Parathyroid adenoma (tissue), 2 donors: ENCODE results near the gene KRTAP21-1.
"Not testable (repeated sequence)": the region's sequence is repeated elsewhere in the genome, so short reads cannot be mapped to it uniquely, and the experiment has no call there.

Experiments
- H2AFZ ChIP-seq: fragments of 300-600 bp; sonication (generic); one replicate; pipeline ENCODE4 v1.7.0; 2017; ENCODE audit warnings: antibody characterized with exemption, mild to moderate bottlenecking
- H3K27ac ChIP-seq: fragments of 300-600 bp; sonication (generic); one replicate; pipeline ENCODE4 v1.7.0; 2017
- H3K27me3 ChIP-seq: fragments of 300-600 bp; sonication (generic); one replicate; pipeline ENCODE4 v1.7.0; 2017; ENCODE audit warnings: low read length; ENCODE audit not compliant: control insufficient read depth, insufficient read depth
- H3K36me3 ChIP-seq: fragments of 300-600 bp; sonication (generic); one replicate; pipeline ENCODE4 v1.7.0; 2017; ENCODE audit warnings: low read length; ENCODE audit not compliant: control insufficient read depth, insufficient read depth
- H3K4me1 ChIP-seq: fragments of 300-600 bp; sonication (generic); one replicate; pipeline ENCODE4 v1.7.0; 2017; ENCODE audit warnings: control low read depth
- H3K4me2 ChIP-seq: fragments of 300-600 bp; sonication (generic); one replicate; pipeline ENCODE4 v1.7.0; 2017; ENCODE audit warnings: low read length
- H3K4me3 ChIP-seq: fragments of 300-600 bp; sonication (generic); one replicate; pipeline ENCODE4 v1.7.0; 2017; ENCODE audit warnings: low read depth, low read length
- H3K79me2 ChIP-seq: fragments of 300-600 bp; sonication (generic); one replicate; pipeline ENCODE4 v1.7.0; 2017; ENCODE audit warnings: control low read depth
- H3K9ac ChIP-seq: fragments of 300-600 bp; sonication (generic); one replicate; pipeline ENCODE4 v1.7.0; 2017; ENCODE audit warnings: mild to moderate bottlenecking
- H3K9me3 ChIP-seq: fragments of 300-600 bp; sonication (generic); one replicate; pipeline ENCODE4 v1.7.0; 2017; ENCODE audit warnings: low read length; ENCODE audit not compliant: control insufficient read depth
- CTCF ChIP-seq: fragments of 300-600 bp; sonication (generic); IDR thresholded peaks from one replicate; pipeline ENCODE4 v1.7.0; 2017; ENCODE audit warnings: antibody characterized with exemption, mild to moderate bottlenecking
- donor health status: primary hyperparathyroidism.

Gene KRTAP21-1

GRCh38 chr21:30755328-30755727 is at the start of gene KRTAP21-1:
TSS of gene KRTAP21-1 (minus strand) at chr21:30755428. CDS start at chr21:30755378, 50 bp downstream.
- not testable (repeated sequence) for H3K27me3 ChIP-seq, H3K4me2 ChIP-seq, H3K9me3 ChIP-seq, H2AFZ ChIP-seq, H3K4me1 ChIP-seq, H3K9ac ChIP-seq, H3K4me3 ChIP-seq, H3K79me2 ChIP-seq, H3K36me3 ChIP-seq, H3K27ac ChIP-seq

- Histone ChIP-seq H2AFZ (no peak overlapping the region), H3K4me1 (no peaks in the 10 kb centered on the region), H3K36me3 (no peaks in the 10 kb centered on the region), H3K4me2 (no peak overlapping the region), H3K9me3 (no peaks in the 10 kb centered on the region), H3K27me3 (no peaks in the 10 kb centered on the region), H3K79me2 (no peaks in the 10 kb centered on the region), H3K4me3 (no peak overlapping the region), H3K9ac (no peak overlapping the region), H3K27ac (no peak overlapping the region)
- no peak for TF ChIP-seq CTCF
Measured at GRCh38 chr21:30800605-30801004, 45.4 kb upstream of the KRTAP21-1 start.

GRCh38 chr21:30793581-30794314 is 38.5 kb upstream of the KRTAP21-1 start:
- no peak overlapping the region for H3K27ac ChIP-seq
- H2AFZ ChIP-seq = no peak overlapping the region
- no peaks in the 10 kb centered on the region for H3K4me1 ChIP-seq
- no peak for TF ChIP-seq CTCF
- no peak overlapping the region for H3K4me2 ChIP-seq
- no peaks in the 10 kb centered on the region for H3K27me3 ChIP-seq
- no peak overlapping the region for H3K9ac ChIP-seq
- no peaks in the 10 kb centered on the region for H3K9me3 ChIP-seq
- no peaks in the 10 kb centered on the region for H3K79me2 ChIP-seq
- H3K4me3 ChIP-seq = no peak overlapping the region
- H3K36me3 ChIP-seq = no peaks in the 10 kb centered on the region

- H2AFZ ChIP-seq = no peak overlapping the region
- no peaks in the 10 kb centered on the region for H3K79me2 ChIP-seq
- TF ChIP-seq CTCF = no peak
- H3K4me1 ChIP-seq = no peaks in the 10 kb centered on the region
- H3K27ac ChIP-seq = no peak overlapping the region
- H3K36me3 ChIP-seq = no peaks in the 10 kb centered on the region
- no peaks in the 10 kb centered on the region for H3K27me3 ChIP-seq
- H3K4me2 ChIP-seq = no peak overlapping the region
- H3K4me3 ChIP-seq = no peak overlapping the region
- H3K9me3 ChIP-seq = no peaks in the 10 kb centered on the region
- no peak overlapping the region for H3K9ac ChIP-seq
Measured at GRCh38 chr21:30779249-30779648, 24.0 kb upstream of the KRTAP21-1 start.

GRCh38 chr21:30769724-30770431 is 14.7 kb upstream of the KRTAP21-1 start:
- no peak overlapping the region for H3K27ac ChIP-seq
- no peaks in the 10 kb centered on the region for H3K9me3 ChIP-seq
- no peak overlapping the region for H3K9ac ChIP-seq
- no peak for TF ChIP-seq CTCF
- H3K4me3 ChIP-seq = no peak overlapping the region
- H3K4me1 ChIP-seq = no peaks in the 10 kb centered on the region
- no peak overlapping the region for H3K4me2 ChIP-seq
- no peak overlapping the region for H2AFZ ChIP-seq
- H3K36me3 ChIP-seq = no peaks in the 10 kb centered on the region
- H3K79me2 ChIP-seq = no peaks in the 10 kb centered on the region
- no peaks in the 10 kb centered on the region for H3K27me3 ChIP-seq
